ENCODE data around the gene ISM1.

DNA sequence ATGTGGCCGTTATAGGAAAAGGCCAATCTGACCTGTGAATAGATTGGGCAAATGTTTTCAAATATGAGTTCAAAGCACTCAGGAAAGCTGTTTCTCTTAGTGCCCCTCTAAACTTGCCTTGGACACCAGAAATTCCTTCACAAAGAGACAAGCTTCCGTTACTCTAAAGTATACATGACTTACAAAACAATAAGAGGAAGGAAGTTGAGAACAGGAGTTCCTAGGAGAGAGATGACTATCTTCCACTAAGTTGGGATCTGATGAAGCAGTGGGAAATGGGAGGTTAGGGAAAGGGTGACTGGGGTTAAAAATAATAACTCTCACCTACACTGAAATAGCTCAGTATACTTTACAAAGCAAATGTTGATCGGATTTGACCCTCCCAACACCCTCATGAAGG is 50.0 kb downstream of the ISM1 start:
- TF ChIP-seq CTCF (IDR thresholded peaks at IDR 0.05) = no peak
- TF ChIP-seq POLR2A (IDR thresholded peaks at IDR 0.05) = no peak
